ENCODE measurements around the gene GPR107.
A peak's percentile ranks its signal among the peaks of the same experiment; 100 is the strongest.

The GPR107 gene

GRCh38 chr9:130058887-130059286 lies 5.2 kb downstream of the GPR107 start:
- DNase-seq: no peak

DNA sequence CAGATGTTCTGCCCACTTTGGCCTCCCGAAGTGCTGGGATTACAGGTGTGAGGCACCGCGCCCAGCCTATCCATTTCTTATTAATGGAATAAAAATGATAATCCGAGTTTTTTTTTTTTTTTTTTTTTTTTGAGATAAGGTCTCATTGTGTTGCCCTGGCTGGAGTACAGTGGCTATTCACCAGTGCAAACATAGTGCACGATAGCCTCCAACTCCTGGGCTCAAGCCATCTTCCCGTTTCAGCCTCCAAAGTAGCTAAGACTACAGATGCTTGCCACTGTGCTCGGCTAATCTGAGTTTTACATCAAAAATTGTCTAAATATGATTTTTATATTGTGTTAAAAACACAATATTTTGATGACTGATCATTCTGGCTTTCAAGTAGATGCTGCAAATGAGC lies 6.6 kb downstream of the GPR107 start:
- DNase-seq: no peak

GRCh38 chr9:130062750-130063149 lies 9.0 kb downstream of the GPR107 start:
- DNase-seq: no peak

DNA sequence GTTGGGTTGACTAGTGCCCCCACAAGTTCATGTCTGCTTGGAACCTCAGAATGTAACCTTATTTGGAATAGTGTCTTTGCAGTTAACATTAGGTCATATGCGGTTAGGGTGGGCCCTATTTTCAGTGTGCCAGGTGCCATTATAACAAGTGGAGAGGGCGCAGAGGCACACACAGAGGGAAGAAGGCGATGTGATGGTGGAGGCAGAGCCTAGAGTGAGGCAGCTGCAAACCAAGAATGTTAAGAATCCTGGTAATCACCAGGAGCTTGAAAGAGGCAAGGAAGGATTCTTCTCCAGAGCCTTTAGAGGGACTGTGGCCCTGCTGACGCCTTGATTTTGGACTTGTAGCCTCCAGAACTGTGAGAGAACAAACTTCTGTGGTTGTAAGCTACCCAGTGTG lies 10.9 kb downstream of the GPR107 start:
- no peak for DNase-seq

DNA sequence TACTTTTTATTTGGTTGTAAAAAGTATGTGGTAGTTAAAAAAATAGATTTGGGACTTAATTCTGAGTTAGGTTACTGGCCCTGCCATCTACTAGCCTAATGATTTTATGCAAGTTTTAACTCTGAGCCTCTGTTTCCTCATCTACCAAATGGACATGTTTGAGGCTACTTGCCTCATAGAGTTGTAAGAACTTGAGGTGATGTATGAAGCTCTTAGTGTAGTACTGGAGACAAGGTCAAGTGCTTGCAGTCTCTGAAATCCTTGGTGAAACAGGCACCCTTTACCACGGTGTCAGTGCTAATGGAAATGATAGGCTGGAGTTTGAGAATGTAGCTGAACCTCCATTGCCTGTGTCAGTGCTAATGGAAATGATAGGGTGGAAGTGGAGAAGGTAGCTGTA lies 15.3 kb downstream of the GPR107 start:
- DNase-seq: no peak

DNA sequence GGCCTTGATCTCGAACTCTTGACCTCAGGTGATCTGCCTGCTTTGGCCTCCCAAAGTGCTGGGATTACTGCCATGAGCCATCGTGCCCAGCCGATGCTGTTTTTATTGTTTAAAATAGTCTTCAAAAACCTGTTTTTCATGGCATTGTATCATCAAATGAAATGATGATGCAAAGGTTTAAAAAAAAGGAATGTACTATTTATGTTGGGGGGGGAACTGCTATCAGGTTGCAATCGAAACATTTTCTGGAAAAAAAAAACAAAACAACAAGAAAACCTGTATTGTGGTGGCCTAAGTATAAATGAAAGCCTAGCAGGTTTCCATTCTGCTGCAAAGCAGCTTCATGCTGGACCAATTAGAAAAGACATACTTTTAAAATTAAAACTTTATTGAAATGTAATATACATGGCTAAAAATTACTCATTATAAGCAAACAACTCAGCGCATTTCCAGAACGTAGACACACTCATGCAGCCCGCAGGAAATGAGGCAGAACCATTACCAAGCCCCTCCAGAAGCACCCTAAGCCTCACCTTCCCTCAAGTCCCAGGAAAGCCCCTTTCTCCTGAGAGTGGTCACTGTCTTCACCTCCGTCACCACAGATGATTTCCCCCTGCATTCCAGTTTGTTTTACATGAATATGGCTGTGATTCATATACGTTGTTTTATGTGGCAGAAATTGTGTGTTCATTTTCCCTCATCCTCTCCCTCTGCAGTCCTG lies 19.0 kb downstream of the GPR107 start:
- DNase-seq: no peak

DNA sequence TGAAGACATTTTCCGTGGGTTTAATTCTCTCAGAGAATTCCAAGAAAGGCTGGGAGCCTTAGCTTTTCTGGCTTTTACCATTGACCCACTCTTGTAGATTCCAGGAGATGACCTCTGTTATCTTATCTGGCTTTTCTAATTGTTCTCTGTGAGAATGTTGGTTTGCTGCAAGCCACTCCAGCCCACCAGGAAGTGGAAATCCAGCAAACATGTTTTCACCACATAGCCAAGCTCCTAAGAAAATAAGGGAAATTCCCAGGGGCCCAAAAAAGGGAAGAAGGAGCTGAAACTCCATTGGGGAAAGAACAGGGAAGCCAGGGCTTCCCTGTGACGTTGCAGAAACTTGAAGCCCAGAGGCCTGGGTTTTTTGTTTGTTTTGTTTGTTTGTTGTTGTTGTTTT lies 19.7 kb downstream of the GPR107 start:
- no peak for DNase-seq

DNA sequence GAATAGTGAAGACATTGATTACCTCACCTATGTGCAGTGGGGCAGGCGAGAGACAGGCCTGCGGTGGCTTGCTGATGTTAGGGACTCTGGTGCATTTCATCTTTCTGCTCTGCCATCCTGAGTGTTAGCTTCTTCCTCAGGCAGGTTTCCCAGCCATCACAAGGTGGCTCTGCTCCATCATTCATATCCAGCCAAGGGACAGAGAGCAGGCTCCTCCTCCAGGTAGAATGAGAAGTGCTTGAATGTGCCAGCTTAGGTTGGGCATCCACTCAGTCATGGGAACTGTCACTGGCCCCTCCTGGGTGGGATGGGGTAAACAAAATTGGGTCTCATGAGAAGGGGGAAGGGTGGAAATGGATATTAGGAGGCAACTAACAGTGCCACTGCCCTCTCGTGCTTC lies 24.8 kb downstream of the GPR107 start:
- no peak for DNase-seq

DNA sequence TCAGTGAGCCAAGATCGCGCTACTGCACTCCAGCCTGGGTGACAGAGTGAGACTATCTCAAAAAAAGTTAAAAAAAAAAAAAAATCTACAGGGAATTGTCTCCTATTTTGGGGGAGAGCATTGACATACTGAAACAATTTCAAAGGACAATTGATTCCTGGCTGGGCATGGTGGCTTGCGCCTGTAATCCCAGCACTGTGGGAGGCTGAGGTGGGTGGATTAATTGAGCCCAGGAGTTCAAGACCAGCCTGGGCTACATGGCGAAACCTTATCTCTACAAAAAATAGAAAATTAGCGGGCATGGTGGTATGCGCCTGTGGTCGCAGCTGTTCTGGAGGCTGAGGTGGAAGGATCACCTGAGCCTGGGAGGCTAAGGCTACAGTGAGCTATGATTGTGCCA lies 30.6 kb downstream of the GPR107 start:
- DNase-seq: no peak

DNA sequence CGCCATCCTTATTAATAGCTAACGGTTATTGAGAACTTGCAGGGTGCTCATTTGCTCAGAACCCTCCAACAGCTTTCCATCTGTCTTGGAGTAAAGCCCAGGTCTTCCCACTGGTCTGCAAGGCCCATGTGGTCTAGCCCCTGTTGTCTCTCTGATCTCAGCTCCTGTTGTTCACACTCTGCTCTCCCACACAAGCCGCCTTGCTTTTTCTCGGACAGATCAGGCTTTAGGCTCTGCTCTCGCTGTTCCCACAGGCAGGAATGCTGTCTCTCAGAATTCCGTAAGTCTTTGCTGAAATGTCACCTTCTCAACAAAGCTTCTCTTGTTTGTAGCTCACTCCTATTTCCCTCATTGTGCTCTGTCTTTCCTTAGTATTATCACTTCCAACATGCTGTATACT lies 34.3 kb downstream of the GPR107 start:
- no peak for DNase-seq

DNA sequence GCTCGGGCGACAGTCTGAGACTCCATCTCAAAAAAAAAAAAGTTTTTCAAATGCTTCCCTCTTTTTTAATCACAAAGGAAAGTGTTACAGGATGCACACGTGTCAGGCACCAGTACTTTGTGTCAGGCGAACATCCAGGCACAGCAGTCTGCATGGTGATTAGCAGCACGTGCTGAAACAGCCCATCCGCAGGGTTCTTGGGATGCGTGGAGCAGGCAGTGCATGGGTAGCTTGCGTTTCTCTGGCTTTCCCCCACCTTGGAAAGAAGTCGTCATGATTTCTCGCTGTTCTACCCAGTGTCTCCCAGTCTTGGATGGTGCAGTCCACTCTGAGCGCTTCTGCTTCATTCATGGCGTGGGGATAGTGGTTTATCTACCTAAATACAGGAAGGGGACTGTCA lies 35.4 kb downstream of the GPR107 start:
- no peak for DNase-seq

GRCh38 chr9:130090915-130091314 lies 37.2 kb downstream of the GPR107 start:
- no peak for DNase-seq

GRCh38 chr9:130092910-130093309 lies 39.2 kb downstream of the GPR107 start:
- no peak for DNase-seq

- no peak for DNase-seq
Observed at GRCh38 chr9:130095872-130096271, 42.2 kb downstream of the GPR107 start.

GRCh38 chr9:130100681-130101080 lies 47.0 kb downstream of the GPR107 start:
- no peak for DNase-seq

- no peak for DNase-seq
Observed at GRCh38 chr9:130101915-130102314, 48.2 kb downstream of the GPR107 start.

GRCh38 chr9:130104491-130105193 lies 50.9 kb downstream of the GPR107 start:
- no peak for DNase-seq

GRCh38 chr9:130106860-130107233 lies 53.1 kb downstream of the GPR107 start:
- DNase-seq: no peak

DNA sequence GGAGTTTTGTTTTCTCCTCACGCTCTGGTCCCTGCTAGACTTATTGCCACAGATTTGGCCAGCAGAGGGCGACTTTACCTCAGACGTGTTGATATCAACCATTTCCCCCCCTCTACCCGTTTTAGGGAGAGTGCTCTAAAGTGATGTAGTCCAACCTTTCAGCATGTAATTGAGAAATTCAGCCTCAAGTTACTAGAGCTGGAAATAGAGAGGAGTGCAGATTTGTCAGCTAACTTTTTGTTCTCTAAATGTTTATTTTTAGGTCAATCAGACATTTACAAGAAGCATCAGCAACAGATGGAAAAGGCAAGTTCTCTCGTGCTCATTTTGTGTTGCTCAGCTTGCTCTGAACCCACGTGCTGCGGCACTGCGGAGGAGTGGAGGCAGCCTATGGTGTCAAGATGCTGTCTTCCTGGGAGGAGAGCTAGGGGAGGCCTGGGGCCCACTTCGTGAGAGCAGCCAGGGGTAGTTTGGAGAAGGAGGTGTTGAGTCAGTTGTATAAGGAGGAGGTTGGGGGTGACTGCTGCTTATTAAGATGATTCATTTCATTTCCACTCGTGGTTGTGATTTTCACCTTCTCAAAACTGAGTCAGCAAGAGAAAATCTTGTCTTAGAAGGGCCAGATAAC lies 53.6 kb downstream of the GPR107 start:
- DNase-seq: peak; percentile 88

DNA sequence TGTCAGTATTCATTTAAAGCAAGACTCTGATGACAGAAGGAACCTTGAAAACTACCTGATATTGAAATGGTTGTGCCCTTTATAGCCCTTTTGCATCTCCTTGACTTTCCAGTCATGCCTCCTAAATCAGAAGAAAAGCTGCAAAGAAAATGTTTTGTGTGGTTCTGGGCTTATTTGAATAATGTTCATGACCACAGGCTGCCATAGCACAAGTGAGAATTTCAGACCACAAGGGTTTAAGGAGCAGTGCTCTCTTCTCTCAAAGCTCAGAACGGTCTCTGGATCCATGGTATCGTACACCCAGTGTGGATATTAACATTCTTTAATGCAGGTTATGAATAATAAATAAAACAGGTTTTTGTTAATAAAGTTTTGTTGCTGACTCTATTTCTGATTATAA lies 54.2 kb downstream of the GPR107 start:
- no peak for DNase-seq

- no peak for DNase-seq
Observed at GRCh38 chr9:130110166-130110565, 56.5 kb downstream of the GPR107 start.

- DNase-seq: no peak
Observed at GRCh38 chr9:130110596-130111021, 56.9 kb downstream of the GPR107 start.

- DNase-seq: no peak
Observed at GRCh38 chr9:130111786-130112537, 58.3 kb downstream of the GPR107 start.

All from activated CD8-positive, alpha-beta memory T cell treated with anti-CD3 and anti-CD28 coated beads, Interleukin-2, amount 50 U/mL, for 4 hours (primary cell).